Right lobe of liver (tissue), 4 donors: ENCODE measurements around the gene HSPA5.

Experiments
- CTCF ChIP-seq, 4 donors: fragments of 200-600 bp in 3 of 4; fragments of 450-650 bp in 1 of 4; IDR thresholded peaks; one replicate each; pipeline versions ENCODE4 v1.5.1 to v1.8.0; 2016 to 2022; ENCODE audit warnings: antibody characterized with exemption in 4 of 4, mild to moderate bottlenecking in 2 of 4
- POLR2A ChIP-seq: fragments of 450-650 bp; IDR thresholded peaks from one replicate; pipeline ENCODE4 v1.6.1; 2017; ENCODE audit warnings: antibody characterized with exemption, mild to moderate bottlenecking
- donor health status: DM: no; HTN: no; CAD: no.
- donor health status: DM: no; HTN: no; CAD: no.
- donor health status: DM: no; HTN: yes; CAD: no.

- TF ChIP-seq CTCF (IDR thresholded peaks at IDR 0.05) (no peak), POLR2A (no peak)
Measured at GRCh38 chr9:125276771-125277170, 35.6 kb upstream of the HSPA5 start.
